COLO668 (cell line): Measurements from ENCODE around the gene CLEC12A.
"Not testable (repeated sequence)": the region's sequence is repeated elsewhere in the genome, so short reads cannot be mapped to it uniquely, and the experiment has no call there.

Experiments
- DNase-seq: peaks from one replicate; lab custom pipeline; 2025; ENCODE audit not compliant: unreplicated experiment; lab: John Stamatoyannopoulos, UW

CLEC12A gene

GRCh38 chr12:9961901-9962300, 9.3 kb upstream of the CLEC12A start:
- no peak for DNase-seq

- no peak for DNase-seq
Measured at GRCh38 chr12:9969673-9970072, 1.5 kb upstream of the CLEC12A start.

GRCh38 chr12:9973949-9974348, 2.7 kb downstream of the CLEC12A start:
- DNase-seq: no peak

- not testable (repeated sequence) for DNase-seq
Measured at GRCh38 chr12:9974731-9975130, 3.5 kb downstream of the CLEC12A start.

- DNase-seq: no peak
Measured at GRCh38 chr12:9975614-9976013, 4.4 kb downstream of the CLEC12A start.

GRCh38 chr12:9976626-9977025, 5.4 kb downstream of the CLEC12A start:
- not testable (repeated sequence) for DNase-seq

- DNase-seq: no peak
Measured at GRCh38 chr12:9977916-9978315, 6.7 kb downstream of the CLEC12A start.

DNA sequence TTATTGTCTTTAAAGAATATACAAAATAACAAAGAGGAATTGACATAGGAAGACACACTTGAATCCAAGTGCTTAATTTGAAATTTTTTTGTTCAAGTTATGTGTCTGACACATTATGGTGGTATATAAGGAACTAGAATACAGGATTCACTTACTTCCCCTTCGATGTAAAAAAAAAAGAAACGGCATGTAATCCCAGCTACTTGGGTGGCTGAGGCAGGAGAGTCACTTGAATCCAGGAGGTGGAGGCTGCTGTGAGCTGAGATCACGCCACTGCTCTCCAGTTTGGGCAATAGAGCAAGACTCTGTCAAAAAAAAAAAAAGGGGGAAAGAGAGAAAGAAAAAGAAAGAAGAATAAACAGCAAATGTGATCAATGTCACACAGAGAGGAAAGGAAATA, 8.9 kb downstream of the CLEC12A start:
- no peak for DNase-seq

GRCh38 chr12:9991876-9992275, 20.7 kb downstream of the CLEC12A start:
- DNase-seq: no peak

GRCh38 chr12:9992296-9992695, 21.1 kb downstream of the CLEC12A start:
- no peak for DNase-seq

DNA sequence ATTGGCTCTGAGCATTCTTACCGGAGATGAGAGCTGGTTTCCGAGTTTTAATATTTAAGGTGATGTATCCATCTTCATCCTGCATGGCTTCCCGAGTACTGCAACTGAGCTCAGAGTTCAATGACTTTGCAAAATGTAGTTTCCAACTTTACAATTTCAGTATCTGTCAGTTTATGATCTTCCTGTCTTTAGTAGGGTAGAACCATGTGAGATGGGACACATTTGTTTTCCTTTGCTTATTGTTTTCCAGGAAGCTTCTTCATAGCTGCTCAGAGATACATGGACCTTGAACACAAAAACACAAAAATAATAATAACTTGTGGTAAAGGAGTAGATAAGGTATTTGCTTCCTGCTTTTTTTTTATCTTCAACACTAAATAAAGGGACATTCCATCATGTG, 27.8 kb downstream of the CLEC12A start, which contains the start of gene CLEC1B:
Gene CLEC1B (minus strand): TSS at position 106 of the 400 bp plus-strand sequence. CDS start 21 bp downstream, at position 85.
- DNase-seq: no peak

DNA sequence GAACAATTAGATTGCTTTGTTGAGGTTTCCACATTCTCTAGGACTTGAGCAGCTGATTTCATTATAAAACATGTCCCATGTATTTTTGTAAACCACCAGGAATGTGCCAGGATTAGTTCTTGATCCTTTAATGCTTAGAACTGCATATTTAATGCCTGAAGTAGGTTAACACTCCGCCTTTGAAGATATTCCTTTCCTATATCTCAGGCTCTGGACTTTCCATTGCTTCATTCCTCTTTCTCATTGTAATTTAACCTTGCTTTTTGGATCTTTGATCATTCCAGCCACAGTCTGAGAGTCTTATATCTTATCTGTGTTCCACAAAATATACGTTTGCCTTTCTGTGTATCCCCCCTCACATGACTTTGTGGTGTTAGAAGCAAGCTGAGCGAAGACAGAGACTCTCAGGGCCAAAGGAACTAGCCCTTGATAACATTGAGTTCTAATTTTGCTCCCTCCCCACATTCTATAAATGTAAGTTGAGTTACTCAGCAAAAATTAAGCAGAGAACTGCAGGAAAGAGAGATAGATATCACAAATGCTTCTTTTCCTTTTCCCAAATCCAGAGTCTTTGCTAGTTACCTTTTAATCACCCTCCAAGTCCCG, 30.1 kb downstream of the CLEC12A start:
- no peak for DNase-seq

- no peak for DNase-seq
Measured at GRCh38 chr12:10012630-10013330, 41.6 kb downstream of the CLEC12A start.

GRCh38 chr12:10015450-10015849, 44.2 kb downstream of the CLEC12A start:
- DNase-seq: no peak

DNA sequence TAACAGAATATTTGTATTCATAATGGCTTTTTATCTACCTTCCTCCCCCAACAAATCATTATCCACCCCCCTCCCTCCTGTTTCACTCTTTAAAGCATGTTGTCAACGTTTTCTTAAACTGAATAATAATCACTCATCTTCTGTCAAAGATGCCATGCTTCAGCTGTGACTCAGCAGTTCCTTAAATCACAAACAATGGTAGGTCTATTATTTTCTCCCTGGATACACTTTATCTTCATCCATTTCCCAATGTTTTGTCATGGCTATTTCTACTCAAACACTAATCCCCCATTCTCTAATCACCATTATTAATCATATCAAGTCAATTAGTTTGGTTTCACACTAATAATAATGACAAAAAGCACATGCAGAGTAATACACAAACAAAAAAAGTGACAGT, 45.7 kb downstream of the CLEC12A start:
- no peak for DNase-seq

GRCh38 chr12:10018386-10018785, 47.2 kb downstream of the CLEC12A start:
- DNase-seq: no peak

GRCh38 chr12:10021342-10021741, 50.1 kb downstream of the CLEC12A start:
- no peak for DNase-seq

DNA sequence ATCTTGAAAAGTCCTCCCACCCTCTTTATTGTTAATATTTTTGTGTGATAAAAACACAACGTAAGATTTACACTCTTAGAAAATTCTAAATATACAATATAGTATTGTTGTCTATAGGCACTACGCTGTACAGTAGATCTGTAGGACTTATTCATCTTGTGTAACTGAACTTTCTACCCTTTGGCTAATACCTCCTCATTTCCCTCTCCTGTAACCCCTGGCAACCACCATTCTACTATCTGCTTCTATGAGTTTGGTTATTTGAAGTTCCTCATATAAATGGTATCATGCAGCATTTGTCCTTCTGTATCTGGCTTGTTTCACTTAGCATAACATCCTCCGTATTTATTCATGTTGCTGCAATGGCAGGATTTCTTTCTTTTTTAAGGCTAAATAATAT, 54.0 kb downstream of the CLEC12A start:
- no peak for DNase-seq

- DNase-seq: not testable (repeated sequence)
Measured at GRCh38 chr12:10026666-10027065, 55.5 kb downstream of the CLEC12A start.

DNA sequence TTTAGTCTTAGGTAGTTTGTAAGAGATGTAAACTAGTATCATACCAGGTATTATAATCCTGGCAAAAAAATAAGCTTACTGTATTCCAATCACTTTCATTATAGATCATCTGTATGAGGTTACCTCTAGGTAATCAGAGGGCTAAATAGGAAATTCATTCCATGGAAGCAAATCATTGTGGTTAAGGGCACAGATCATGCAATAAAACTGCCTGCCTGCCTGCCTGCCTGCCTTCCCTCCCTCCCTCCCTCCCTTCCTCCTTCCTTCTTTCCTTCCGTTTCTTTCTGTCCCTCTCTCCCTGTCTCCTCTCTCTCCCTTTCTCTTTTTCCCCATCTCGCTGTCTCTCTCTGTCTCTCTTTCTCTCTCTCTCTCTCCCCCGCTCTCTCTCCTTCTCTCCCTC, 56.1 kb downstream of the CLEC12A start:
- DNase-seq: no peak

DNA sequence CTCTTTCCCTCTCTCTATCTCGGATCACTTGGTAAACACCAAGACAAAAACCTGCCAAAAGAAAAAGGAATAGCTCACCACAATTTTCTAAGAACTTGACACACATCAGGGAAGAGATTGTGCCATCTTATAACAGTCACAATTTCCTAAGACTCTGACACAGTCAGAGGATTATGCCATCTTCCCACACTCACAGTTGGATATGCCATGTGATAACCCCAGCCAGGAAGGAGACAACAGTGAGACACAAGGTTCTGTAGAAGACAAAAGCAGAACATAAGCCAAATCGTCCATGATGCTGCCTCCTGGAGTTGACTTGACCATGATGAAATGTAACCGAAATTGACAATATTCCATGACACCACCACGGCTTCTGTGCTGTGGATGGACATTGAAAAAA, 56.5 kb downstream of the CLEC12A start:
- DNase-seq: no peak

DNA sequence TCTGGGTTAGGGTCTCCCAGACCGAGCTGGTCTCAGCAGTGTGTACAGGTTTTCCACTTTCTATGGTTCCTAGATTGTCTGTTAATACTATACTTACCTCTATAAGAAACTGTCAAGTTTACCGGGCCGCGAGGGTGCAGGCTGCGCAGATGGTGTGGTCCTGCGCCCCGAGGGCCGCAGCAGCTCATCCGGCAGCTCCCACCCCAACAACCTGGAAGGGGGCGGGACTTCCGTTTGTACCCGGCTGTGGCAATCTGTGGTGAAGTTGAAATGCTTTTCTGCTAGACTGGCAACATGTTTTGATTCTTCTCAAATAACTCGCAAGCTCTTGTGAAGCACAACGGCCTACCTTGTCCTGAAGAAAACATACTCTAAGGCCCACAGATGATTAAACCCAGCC, 59.2 kb downstream of the CLEC12A start, which contains the start of gene CLEC9A:
Gene CLEC9A (plus strand): TSS at position 237 of the 400 bp plus-strand sequence. CDS start 22,006 bp downstream, outside the sequence.
- no peak for DNase-seq

- no peak for DNase-seq
Measured at GRCh38 chr12:10031321-10031720, 60.1 kb downstream of the CLEC12A start.
